GM12878 (cell line): ENCODE data around the gene CRISP2. TPM values are rescaled to one million over a fixed set of nuclear protein-coding genes. Genes with fewer than 3 reads are reported as not detected.

Experiments used
- ATAC-seq: fragments of 200-7000 bp; cut with Tn5 transposase; 3 replicates; pipeline ENCODE4 v1.9.1; 2020; ENCODE audit warnings: mild to moderate bottlenecking, moderate library complexity
- Bru-seq: library from RNA; stranded (reverse); fragments of 400-500 nt; gene quantifications from one replicate; lab custom pipeline; 2021; lab: Mats Ljungman, UMichigan
- BruChase-seq, 2 experiments: library from RNA; stranded (reverse); fragments of 400-500 nt; gene quantifications; one replicate each; lab custom pipeline; 2021; lab: Mats Ljungman, UMichigan
- BruUV-seq: library from RNA; stranded (reverse); fragments of 400-500 nt; replicated peaks from 2 replicates; lab custom pipeline; 2021; lab: Mats Ljungman, UMichigan
- CTCF ChIA-PET: fragments of 300-600 bp; sonication (Branson Sonifier 250); formaldehyde crosslinking; extraction: SDS; loops from one replicate; lab custom pipeline; 2021; ENCODE audit warnings: inconsistent platforms; lab: Yijun Ruan, JAX
- POLR2A ChIA-PET: fragments of 350-600 bp; formaldehyde crosslinking; extraction: SDS; loops from one replicate; lab custom pipeline; 2021; ENCODE audit warnings: inconsistent platforms; lab: Charles Lee
- RAD21 ChIA-PET: fragments of 300-600 bp; sonication (Branson Sonifier 250); formaldehyde crosslinking; loops from one replicate; lab custom pipeline; 2023; ENCODE audit warnings: antibody characterized with exemption; ENCODE audit not compliant: unreplicated experiment; lab: Charles Lee
- SMC1A ChIA-PET: fragments of 300-600 bp; sonication (Branson Sonifier 250); formaldehyde crosslinking; loops from one replicate; lab custom pipeline; 2023; ENCODE audit not compliant: unreplicated experiment, uncharacterized antibody; lab: Charles Lee
- DNase-seq: peaks from one replicate; pipeline ENCODE4 v3.0.0-alpha.2; 2011; ENCODE audit warnings: low read depth, low spot score
- FAIRE-seq: peaks from 3 replicates; lab custom pipeline; 2011; peaks lifted over from hg19 to GRCh38; lab: Jason Lieb, UNC
- H2AFZ ChIP-seq: 2 replicates; pipeline ENCODE4 v1.6.0; 2011; ENCODE audit warnings: low read depth, low read length, control low read depth; ENCODE audit not compliant: control insufficient read depth
- H3K27ac ChIP-seq: 2 replicates; pipeline ENCODE4 v1.5.1; 2011; ENCODE audit warnings: control low read depth; ENCODE audit not compliant: control insufficient read depth, insufficient read depth
- H3K27me3 ChIP-seq, 2 experiments: replicated peaks in 1 of 2; 2 replicates each; pipeline versions ENCODE4 v1.6.0 to v1.6.1; 2011; ENCODE audit warnings: low read length in 1 of 2; ENCODE audit not compliant: control insufficient read depth in 2 of 2, insufficient read depth in 2 of 2
- H3K36me3 ChIP-seq, 2 experiments: 2 replicates each; pipeline ENCODE4 v1.5.1; 2011; ENCODE audit warnings: low read length in 1 of 2; ENCODE audit not compliant: control insufficient read depth in 2 of 2, insufficient read depth in 2 of 2
- H3K4me1 ChIP-seq: 2 replicates; pipeline ENCODE4 v1.6.1; 2011; ENCODE audit warnings: mild to moderate bottlenecking, low read length, moderate library complexity, mixed read lengths; ENCODE audit not compliant: control insufficient read depth, insufficient read depth
- H3K4me2 ChIP-seq: 2 replicates; pipeline ENCODE4 v1.6.0; 2011; ENCODE audit warnings: control low read depth; ENCODE audit not compliant: control insufficient read depth, insufficient read depth
- H3K4me3 ChIP-seq: fragments of 200-600 bp; sonication (generic); 2 replicates; pipeline ENCODE4 v1.5.1; 2016
- H3K79me2 ChIP-seq: 2 replicates; pipeline ENCODE4 v1.6.0; 2011; ENCODE audit warnings: low read length; ENCODE audit not compliant: control insufficient read depth, insufficient read depth
- H3K9ac ChIP-seq: 2 replicates; pipeline ENCODE4 v1.8.0; 2011; ENCODE audit warnings: low read length, control low read depth, mixed read lengths; ENCODE audit not compliant: control insufficient read depth, insufficient read depth
- H3K9me3 ChIP-seq: replicated peaks from 3 replicates; pipeline ENCODE4 v1.5.1; 2011; ENCODE audit warnings: mild to moderate bottlenecking, low read length; ENCODE audit not compliant: control insufficient read depth, insufficient read depth
- H4K20me1 ChIP-seq: 2 replicates; pipeline ENCODE4 v1.6.0; 2011; ENCODE audit not compliant: control insufficient read depth, insufficient read depth
- E2F8 ChIP-seq: fragments of 450-650 bp; IDR thresholded peaks from 2 replicates; pipeline ENCODE4 v1.6.1; 2018; ENCODE audit warnings: mild to moderate bottlenecking, low read depth, moderate library complexity; ENCODE audit not compliant: partially characterized antibody
- MTA3 ChIP-seq: IDR thresholded peaks from 2 replicates; pipeline ENCODE4 v1.6.1; 2012; ENCODE audit warnings: low read length, inconsistent platforms, borderline replicate concordance
- NFIC ChIP-seq: IDR thresholded peaks from 2 replicates; pipeline ENCODE4 v1.6.1; 2012; ENCODE audit warnings: low read depth, mild to moderate bottlenecking, inconsistent platforms, low read length, moderate library complexity
- RAD21 ChIP-seq: IDR thresholded peaks from 2 replicates; pipeline ENCODE4 v1.6.1; 2011; ENCODE audit warnings: mild to moderate bottlenecking, low read depth, low read length, moderate library complexity; ENCODE audit not compliant: insufficient read depth
- ZNF384 ChIP-seq: IDR thresholded peaks from 2 replicates; pipeline ENCODE4 v1.6.1; 2012; ENCODE audit warnings: low read depth, mild to moderate bottlenecking, low read length, improper control_type of control experiment, borderline replicate concordance
- ZSCAN29 ChIP-seq: fragments of 450-650 bp; IDR thresholded peaks from 2 replicates; pipeline ENCODE4 v1.6.1; 2017; ENCODE audit warnings: mild to moderate bottlenecking, moderate library complexity
- WGBS: methylation state at CpG from one replicate; pipeline ENCODE4 v1.1.6; 2016; ENCODE audit warnings: low lambda C conversion rate; ENCODE audit not compliant: insufficient replicate concordance, insufficient coverage; ENCODE audit errors: missing lambda C conversion rate; 5-methylcytosine and 5-hydroxymethylcytosine counted together
- in situ Hi-C: fragments of 300-500 bp; cut with MboI; formaldehyde crosslinking; loops from 9 replicates; pipeline ENCODE4 v1.14.3; 2018; ENCODE audit warnings: mixed read lengths
- intact Hi-C: fragments of 100-400 bp; cut with micrococcal nuclease; formaldehyde crosslinking; loops from one replicate; pipeline ENCODE4 v1.14.2; 2022; ENCODE audit not compliant: unreplicated experiment
- long read RNA-seq, 2 experiments: library from polyadenylated mRNA; unstranded; transcript quantifications; one replicate each; pipeline ENCODE4 v2.0.0, GENCODE V29; 2019 to 2020
- polyA minus RNA-seq, 3 experiments: library from RNA; depleted of rRNA, polyadenylated mRNA; stranded (reverse); fragments of >200 nt; gene quantifications; 2 replicates each; pipeline ENCODE4 v1.2.3, GENCODE V29; 2011
- polyA plus RNA-seq, 11 experiments: library from polyadenylated mRNA; depleted of rRNA in 4 of 11; unstranded in 6 of 11; stranded (reverse) in 5 of 11; fragments of >200 nt; fragmentation: Nextera tagmentation in 4 of 11; fragmentation: Illumina TruSeq in 1 of 11; extraction: Ambion mirVana in 4 of 11; extraction: Trizol in 1 of 11; gene quantifications; 1 replicate in 1 of 11; 2 replicates in 10 of 11; pipeline versions ENCODE4 v1.2.1 to v1.2.3, GENCODE V29; 2011 to 2016; ENCODE audit warnings: inconsistent platforms in 2 of 11, missing spikeins in 2 of 11, low read depth in 1 of 11
- total RNA-seq, 4 experiments: library from RNA; depleted of rRNA in 3 of 4; stranded (reverse); fragments of >200 nt in 3 of 4; fragmentation: Illumina TruSeq in 1 of 4; extraction: Trizol in 1 of 4; gene quantifications; 2 replicates each; pipeline versions ENCODE4 v1.2.1 to v1.2.3, GENCODE V29; 2013 to 2021

CRISP2 gene, protein sequence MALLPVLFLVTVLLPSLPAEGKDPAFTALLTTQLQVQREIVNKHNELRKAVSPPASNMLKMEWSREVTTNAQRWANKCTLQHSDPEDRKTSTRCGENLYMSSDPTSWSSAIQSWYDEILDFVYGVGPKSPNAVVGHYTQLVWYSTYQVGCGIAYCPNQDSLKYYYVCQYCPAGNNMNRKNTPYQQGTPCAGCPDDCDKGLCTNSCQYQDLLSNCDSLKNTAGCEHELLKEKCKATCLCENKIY
- total RNA-seq (2013; cell fraction: nucleolus; rRNA removed) = not detected in 2 replicates
- total RNA-seq (2014; rRNA removed) = not detected in 2 replicates
- total RNA-seq (2014; rRNA removed; fragmentation: Illumina TruSeq; extraction: Trizol) = not detected in 2 replicates
- total RNA-seq (2021) = not detected in 2 replicates
- polyA plus RNA-seq (2011; ENCODE audit: low read depth) = not detected
- not detected in 2 replicates for polyA plus RNA-seq (2011; rRNA removed)
- polyA plus RNA-seq (2011; cell fraction: cytosol; rRNA removed) = not detected in 2 replicates
- polyA plus RNA-seq (2011; cell fraction: nucleus; rRNA removed) = not detected in 2 replicates
- not detected in 2 replicates for polyA plus RNA-seq (2012)
- not detected in 2 replicates for polyA plus RNA-seq (2014; fragmentation: Illumina TruSeq; extraction: Trizol)
- polyA plus RNA-seq (2014; fragmentation: Nextera tagmentation; extraction: Ambion mirVana) = not detected
- polyA plus RNA-seq (2014; rRNA removed) = not detected in 2 replicates
- not detected for polyA plus RNA-seq (2016; fragmentation: Nextera tagmentation; extraction: Ambion mirVana)
- polyA minus RNA-seq (2011; rRNA and poly(A)+ RNA removed) = not detected in 2 replicates
- polyA minus RNA-seq (2011; cell fraction: cytosol; rRNA and poly(A)+ RNA removed) = not detected in 2 replicates
- not detected in 2 replicates for polyA minus RNA-seq (2011; cell fraction: nucleus; rRNA and poly(A)+ RNA removed)
- not detected for Bru-seq, nascent RNA
- not detected for BruChase-seq, experiment 1, labeled RNA remaining after a 6-hour chase
- BruChase-seq, experiment 2, labeled RNA remaining after a 2-hour chase = not detected
- long read RNA-seq, experiment 1 = 0 reads
- long read RNA-seq, experiment 2 = 0 reads

GRCh38 chr6:49713346-49713745 is at the start of gene CRISP2:
TSS of gene CRISP2 (minus strand) at chr6:49713543. CDS start at chr6:49709196, 4,347 bp downstream.
- H3K27me3 ChIP-seq = no peaks in the 10 kb centered on the region
- no peaks in the 10 kb centered on the region for H3K36me3 ChIP-seq
- no peaks in the 10 kb centered on the region for H4K20me1 ChIP-seq
- no peaks in the 10 kb centered on the region for H3K79me2 ChIP-seq
- POLR2A ChIA-PET = no interaction called here
- TF ChIP-seq MTA3 (no peak), ZNF384 (no peak), E2F8 (no peak), RAD21 (no peak), NFIC (no peak), ZSCAN29 (no peak)
- RAD21 ChIA-PET = no interaction called here
- H2AFZ ChIP-seq = no peak within 1 kb of the TSS
- no peak within 1 kb of the TSS for H3K4me2 ChIP-seq
- WGBS = 53% methylated on average over 25 of the region's 26 CpGs
- no peak within 1 kb of the TSS for H3K27ac ChIP-seq
- H3K4me3 ChIP-seq = no peak within 1 kb of the TSS
- DNase-seq (no peak), ATAC-seq (no peak), FAIRE-seq (no peak)
- intact Hi-C loops (no loop called here), in situ Hi-C loops (no loop called here)
- no peak within 1 kb of the TSS for H3K9ac ChIP-seq
- CTCF ChIA-PET = no interaction called here
- H3K4me1 ChIP-seq = no peaks in the 10 kb centered on the region
- no TSS peak for BruUV-seq
- H3K9me3 ChIP-seq = no peaks in the 10 kb centered on the region
- SMC1A ChIA-PET = no interaction called here
